HG02970 (cell line): ENCODE results near the gene CFAP119.

Experiments
- ATAC-seq: cut with Tn5 transposase; IDR thresholded peaks from one replicate; pipeline ENCODE4 v1.9.1; 2021; ENCODE audit warnings: mild to moderate bottlenecking, moderate library complexity, moderate number of reproducible peaks; ENCODE audit not compliant: unreplicated experiment, low FRiP score

CFAP119 gene

DNA sequence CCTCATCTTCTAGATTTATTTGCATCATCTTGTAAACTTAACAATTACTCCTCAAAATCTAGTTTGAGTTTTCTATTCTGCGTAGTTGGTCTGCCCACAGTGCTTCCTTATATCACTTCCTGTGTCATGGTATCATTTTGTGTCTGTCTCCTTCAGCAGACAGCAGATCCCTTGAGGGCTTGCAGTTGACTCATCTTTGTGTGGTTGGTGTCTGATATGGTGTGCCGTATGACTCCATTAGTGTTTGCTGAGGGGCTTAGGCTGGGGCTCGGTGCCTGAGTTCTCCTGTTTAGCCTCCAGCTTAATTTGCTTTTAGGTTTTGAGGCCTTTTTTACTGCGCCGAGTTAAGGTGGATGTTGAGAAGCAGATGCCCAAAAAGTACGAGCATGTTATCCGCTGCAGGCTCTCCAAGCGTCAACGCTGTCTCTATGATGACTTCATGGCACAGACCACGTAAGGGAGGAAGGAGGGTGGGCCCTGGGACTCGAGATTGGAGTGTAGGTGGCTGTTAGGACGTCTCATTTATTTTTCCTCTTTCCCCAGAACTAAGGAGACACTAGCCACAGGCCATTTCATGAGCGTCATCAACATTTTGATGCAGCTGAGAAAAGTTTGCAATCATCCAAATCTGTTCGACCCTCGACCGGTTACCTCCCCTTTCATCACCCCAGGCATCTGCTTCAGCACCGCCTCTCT is 46.0 kb downstream of the CFAP119 start:
- ATAC-seq, result no peak

DNA sequence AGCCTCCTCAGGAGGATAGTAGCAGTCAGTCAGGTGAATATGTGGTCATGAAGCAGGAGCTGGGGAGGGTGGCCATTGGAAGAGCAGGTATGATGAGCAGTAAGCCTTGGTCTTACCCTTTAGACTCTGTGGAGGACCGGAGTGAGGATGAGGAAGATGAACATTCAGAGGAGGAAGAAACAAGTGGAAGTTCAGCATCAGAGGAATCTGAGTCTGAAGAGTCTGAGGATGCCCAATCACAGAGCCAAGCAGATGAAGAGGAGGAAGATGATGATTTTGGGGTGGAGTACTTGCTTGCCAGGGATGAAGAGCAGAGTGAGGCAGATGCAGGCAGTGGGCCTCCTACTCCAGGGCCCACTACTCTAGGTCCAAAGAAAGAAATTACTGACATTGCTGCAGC is 50.1 kb downstream of the CFAP119 start:
- no peak for ATAC-seq

DNA sequence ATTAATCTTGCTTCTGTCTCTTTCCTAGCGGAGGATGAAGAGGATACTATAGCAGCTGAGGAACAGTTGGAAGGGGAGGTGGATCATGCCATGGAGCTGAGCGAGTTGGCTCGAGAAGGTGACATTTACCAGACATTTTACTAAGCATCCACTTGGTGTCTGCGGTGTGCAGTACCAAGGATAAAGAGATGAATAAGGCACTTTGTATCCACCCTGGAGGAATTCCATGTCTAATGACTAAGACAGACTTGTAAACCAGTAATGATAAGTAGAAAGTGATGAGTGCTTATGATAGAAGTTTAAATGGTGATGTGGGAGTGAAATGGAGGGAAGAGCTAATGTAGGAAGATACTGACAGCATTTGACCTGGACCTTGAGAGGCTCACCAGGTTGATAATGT is 50.9 kb downstream of the CFAP119 start:
- no peak for ATAC-seq
